RWPE2 (cell line): ENCODE data around the gene SHLD3.
A peak's percentile ranks its signal among the peaks of the same experiment; 100 is the strongest.
"Not testable (repeated sequence)": the region's sequence is repeated elsewhere in the genome, so short reads cannot be mapped to it uniquely, and the experiment has no call there.

Experiments used
- ATAC-seq: fragments of 200-7000 bp; cut with Tn5 transposase; 3 replicates; pipeline ENCODE4 v1.9.1; 2021; ENCODE audit warnings: low read depth
- DNase-seq: peaks from one replicate; pipeline ENCODE4 v3.0.0-alpha.2; 2020; ENCODE audit warnings: low spot score
- H3K27ac ChIP-seq: fragments of 450-650 bp; 2 replicates; pipeline ENCODE4 v1.5.1; 2017; ENCODE audit warnings: mild to moderate bottlenecking; ENCODE audit not compliant: poor library complexity, severe bottlenecking
- H3K27me3 ChIP-seq: fragments of 250-450 bp; sonication (Bioruptor Pico); 2 replicates; pipeline ENCODE4 v1.5.1; 2021; ENCODE audit warnings: mild to moderate bottlenecking, moderate library complexity; ENCODE audit not compliant: insufficient read depth, poor library complexity, severe bottlenecking
- H3K36me3 ChIP-seq: fragments of 250-450 bp; sonication (Bioruptor Pico); 2 replicates; pipeline ENCODE4 v1.5.1; 2020; ENCODE audit warnings: low read depth, mild to moderate bottlenecking, moderate library complexity
- H3K4me1 ChIP-seq: fragments of 250-450 bp; sonication (Bioruptor Pico); 2 replicates; pipeline ENCODE4 v1.5.1; 2021; ENCODE audit warnings: mild to moderate bottlenecking, moderate library complexity; ENCODE audit not compliant: insufficient read depth, poor library complexity, severe bottlenecking
- H3K4me3 ChIP-seq: fragments of 250-450 bp; sonication (Bioruptor Pico); 2 replicates; pipeline ENCODE4 v1.5.1; 2021; ENCODE audit warnings: mild to moderate bottlenecking, moderate library complexity; ENCODE audit not compliant: severe bottlenecking
- H3K9me3 ChIP-seq: fragments of 250-450 bp; sonication (Bioruptor Pico); 2 replicates; pipeline ENCODE4 v1.5.1; 2021; ENCODE audit warnings: mild to moderate bottlenecking, moderate library complexity; ENCODE audit not compliant: severe bottlenecking
- CTCF ChIP-seq: fragments of 450-650 bp; IDR thresholded peaks from one replicate; pipeline ENCODE4 v1.5.1; 2017; ENCODE audit warnings: mild to moderate bottlenecking, moderate library complexity; ENCODE audit not compliant: poor library complexity, severe bottlenecking

Gene SHLD3

GRCh38 chr5:65624571-65625555 is at the start of gene SHLD3, which contains the start of gene TRAPPC13:
TSS of gene SHLD3 (plus strand) at chr5:65625027. CDS start at chr5:65629588, 4,561 bp downstream.
TSS of gene TRAPPC13 (plus strand) at chr5:65625027. CDS start at chr5:65625061, 34 bp downstream.
- no peaks in the 10 kb centered on the region for H3K9me3 ChIP-seq
- no peaks in the 10 kb centered on the region for H3K27me3 ChIP-seq
- peak; percentile 73 for ATAC-seq
- DNase-seq: peak; percentile 88
- TF ChIP-seq CTCF: no peak
- H3K36me3 ChIP-seq: peaks cover 17% of the 10 kb centered on the region
- H3K4me3 ChIP-seq: peak within 1 kb of the TSS; percentile 69
- peaks cover 17% of the 10 kb centered on the region for H3K4me1 ChIP-seq
- H3K27ac ChIP-seq: peak within 1 kb of the TSS; percentile 60

- Histone ChIP-seq H3K36me3 (peaks cover 79% of the 10 kb centered on the region), H3K4me3 (no peak overlapping the region), H3K9me3 (no peaks in the 10 kb centered on the region), H3K27me3 (no peaks in the 10 kb centered on the region), H3K27ac (no peak overlapping the region), H3K4me1 (no peaks in the 10 kb centered on the region)
- ATAC-seq (no peak), DNase-seq (no peak)
- TF ChIP-seq CTCF: no peak
These were observed 47.7 kb upstream of the SHLD3 start for GRCh38 chr5:65577141-65577540.

GRCh38 chr5:65588694-65589093 is 36.1 kb upstream of the SHLD3 start:
- H3K27me3 ChIP-seq: no peaks in the 10 kb centered on the region
- H3K4me1 ChIP-seq: no peaks in the 10 kb centered on the region
- no peak for TF ChIP-seq CTCF
- DNase-seq: no peak
- H3K9me3 ChIP-seq: no peaks in the 10 kb centered on the region
- no peak for ATAC-seq
- no peak overlapping the region for H3K27ac ChIP-seq
- no peak overlapping the region for H3K4me3 ChIP-seq
- H3K36me3 ChIP-seq: peaks cover 84% of the 10 kb centered on the region

GRCh38 chr5:65601761-65602160 is 23.1 kb upstream of the SHLD3 start:
- ATAC-seq, H3K27ac ChIP-seq, H3K9me3 ChIP-seq, H3K4me3 ChIP-seq, H3K27me3 ChIP-seq, H3K4me1 ChIP-seq, DNase-seq: not testable (repeated sequence)
- H3K36me3 ChIP-seq: peaks cover 74% of the 10 kb centered on the region

GRCh38 chr5:65611524-65611923 is 13.3 kb upstream of the SHLD3 start:
- Histone ChIP-seq H3K27ac (no peak overlapping the region), H3K9me3 (no peaks in the 10 kb centered on the region), H3K4me1 (peaks cover 7% of the 10 kb centered on the region), H3K36me3 (peaks cover 79% of the 10 kb centered on the region), H3K4me3 (no peak overlapping the region), H3K27me3 (no peaks in the 10 kb centered on the region)
- no peak for DNase-seq
- TF ChIP-seq CTCF: no peak
- ATAC-seq: peak; percentile 94
